Prostate gland (tissue), 2 donors: ENCODE measurements around the gene PHF12. TPM values are rescaled to one million over a fixed set of nuclear protein-coding genes. Genes with fewer than 3 reads are reported as not detected.

Experiments used
- DNase-seq: peaks from one replicate; pipeline ENCODE4 v3.0.0-alpha.2; 2019; ENCODE audit warnings: low spot score
- H3K27ac ChIP-seq, 2 donors: fragments of 200-600 bp; sonication (generic); 2 replicates each; pipeline ENCODE4 v1.5.1; 2017 to 2019
- H3K27me3 ChIP-seq: fragments of 200-600 bp; sonication (generic); replicated peaks from 2 replicates; pipeline ENCODE4 v1.5.1; 2019; ENCODE audit not compliant: insufficient read depth
- H3K36me3 ChIP-seq, 2 donors: fragments of 200-600 bp; sonication (generic); 1 replicate in 1 of 2; 2 replicates in 1 of 2; pipeline versions ENCODE4 v1.5.1 to v1.8.1; 2017 to 2019
- H3K4me1 ChIP-seq: fragments of 200-600 bp; sonication (generic); replicated peaks from 2 replicates; pipeline ENCODE4 v1.5.1; 2019
- H3K4me3 ChIP-seq, 2 donors: fragments of 200-600 bp; sonication (generic); 2 replicates each; pipeline ENCODE4 v1.5.1; 2017 to 2019
- H3K9me3 ChIP-seq: fragments of 200-600 bp; sonication (generic); 2 replicates; pipeline ENCODE4 v1.5.1; 2017
- POLR2A ChIP-seq: fragments of 450-650 bp; IDR thresholded peaks from one replicate; pipeline ENCODE4 v1.6.1; 2016; ENCODE audit warnings: antibody characterized with exemption, mild to moderate bottlenecking
- POLR2AphosphoS5 ChIP-seq: sonication (generic); formaldehyde crosslinking; IDR thresholded peaks from one replicate; pipeline ENCODE4 v1.6.1; 2017; ENCODE audit warnings: antibody characterized with exemption
- WGBS: methylation state at CpG from one replicate; pipeline ENCODE4 v1.1.5; 2018; 5-methylcytosine and 5-hydroxymethylcytosine counted together
- intact Hi-C: fragments of 100-400 bp; cut with DNase I; formaldehyde crosslinking; loops from one replicate; pipeline ENCODE4 v1.14.2; 2022
- microRNA counts, 2 donors: library from miRNA; unstranded; fragments of <30 nt; microRNA quantifications; one replicate each; lab custom pipeline; 2016 to 2017
- microRNA-seq: library from miRNA; unstranded; fragments of <30 nt; microRNA quantifications from one replicate; pipeline ENCODE4, GENCODE V29; 2016
- total RNA-seq, 2 donors: library from RNA; depleted of rRNA; stranded (reverse); fragments of >200 nt; gene quantifications; one replicate each; pipeline ENCODE4 v1.1.0, GENCODE V29; 2016
- TF ChIP-seq, protein P1 (sequence below), 4 experiments: fragments of 200-600 bp in 2 of 4; fragments of 450-650 bp in 2 of 4; sonication (generic) in 2 of 4; IDR thresholded peaks; 1 replicate in 3 of 4; 2 replicates in 1 of 4; pipeline ENCODE4 v1.5.1; 2016 to 2019; ENCODE audit warnings: antibody characterized with exemption in 4 of 4, mild to moderate bottlenecking in 2 of 4, moderate library complexity in 2 of 4

PHF12 gene
- total RNA-seq, 2 donors from 2014 or later: 74.9 to 112 TPM

DNA sequence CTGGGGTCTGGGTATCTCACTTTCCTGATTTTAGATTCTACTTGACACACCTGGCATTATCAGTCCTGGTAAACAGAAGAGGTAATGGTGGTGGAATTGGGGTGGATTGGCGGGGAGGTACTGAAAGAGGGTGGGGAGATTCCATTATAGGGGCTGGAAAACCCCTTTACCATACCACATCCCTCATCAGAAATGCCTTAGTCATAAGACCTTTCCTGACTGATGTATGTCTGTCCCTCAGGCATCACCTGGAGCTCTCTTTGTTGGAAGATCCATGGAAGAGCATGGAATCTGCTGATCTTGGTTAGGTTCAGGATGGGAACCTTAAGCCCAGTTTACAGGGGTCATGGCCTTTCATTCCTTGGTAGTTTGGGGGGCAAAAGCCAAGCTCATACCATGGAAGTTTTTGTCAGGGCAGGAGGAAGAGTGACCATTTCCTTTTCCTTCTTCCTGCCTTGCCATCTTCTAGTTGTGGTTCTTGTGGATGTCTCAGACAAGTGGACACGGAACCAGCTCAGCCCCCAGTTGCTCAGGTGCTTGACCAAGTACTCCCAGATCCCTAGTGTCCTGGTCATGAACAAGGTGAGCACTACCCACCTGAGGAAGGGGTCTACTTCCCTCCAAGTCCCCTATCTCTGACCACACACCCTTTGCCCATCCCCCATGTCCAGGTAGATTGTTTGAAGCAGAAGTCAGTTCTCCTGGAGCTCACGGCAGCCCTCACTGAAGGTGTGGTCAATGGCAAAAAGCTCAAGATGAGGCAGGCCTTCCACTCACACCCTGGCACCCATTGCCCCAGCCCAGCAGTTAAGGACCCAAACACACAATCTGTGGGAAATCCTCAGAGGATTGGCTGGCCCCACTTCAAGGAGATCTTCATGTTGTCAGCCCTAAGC lies 93.2 kb downstream of the PHF12 start:
- Histone ChIP-seq H3K27me3 (no peaks in the 10 kb centered on the region), H3K27ac (no peak overlapping the region), H3K4me3 (no peak overlapping the region), H3K36me3 (peaks cover 3 to 11% of the 10 kb centered on the region in 2 donors), H3K9me3 (no peaks in the 10 kb centered on the region), H3K4me1 (peaks cover 5% of the 10 kb centered on the region)
- DNase-seq: no peak
- 94% methylated on average over 3 of the region's 3 CpGs for WGBS
- intact Hi-C loops: loop anchor here (10.0 kb wide), 1 partner anchor 93 kb away; no protein-coding TSS in a partner anchor
- TF ChIP-seq, protein P1, sequence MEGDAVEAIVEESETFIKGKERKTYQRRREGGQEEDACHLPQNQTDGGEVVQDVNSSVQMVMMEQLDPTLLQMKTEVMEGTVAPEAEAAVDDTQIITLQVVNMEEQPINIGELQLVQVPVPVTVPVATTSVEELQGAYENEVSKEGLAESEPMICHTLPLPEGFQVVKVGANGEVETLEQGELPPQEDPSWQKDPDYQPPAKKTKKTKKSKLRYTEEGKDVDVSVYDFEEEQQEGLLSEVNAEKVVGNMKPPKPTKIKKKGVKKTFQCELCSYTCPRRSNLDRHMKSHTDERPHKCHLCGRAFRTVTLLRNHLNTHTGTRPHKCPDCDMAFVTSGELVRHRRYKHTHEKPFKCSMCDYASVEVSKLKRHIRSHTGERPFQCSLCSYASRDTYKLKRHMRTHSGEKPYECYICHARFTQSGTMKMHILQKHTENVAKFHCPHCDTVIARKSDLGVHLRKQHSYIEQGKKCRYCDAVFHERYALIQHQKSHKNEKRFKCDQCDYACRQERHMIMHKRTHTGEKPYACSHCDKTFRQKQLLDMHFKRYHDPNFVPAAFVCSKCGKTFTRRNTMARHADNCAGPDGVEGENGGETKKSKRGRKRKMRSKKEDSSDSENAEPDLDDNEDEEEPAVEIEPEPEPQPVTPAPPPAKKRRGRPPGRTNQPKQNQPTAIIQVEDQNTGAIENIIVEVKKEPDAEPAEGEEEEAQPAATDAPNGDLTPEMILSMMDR (IDR thresholded peaks at IDR 0.05): no peak
- no peak for TF ChIP-seq POLR2A
- TF ChIP-seq POLR2AphosphoS5: no peak

DNA sequence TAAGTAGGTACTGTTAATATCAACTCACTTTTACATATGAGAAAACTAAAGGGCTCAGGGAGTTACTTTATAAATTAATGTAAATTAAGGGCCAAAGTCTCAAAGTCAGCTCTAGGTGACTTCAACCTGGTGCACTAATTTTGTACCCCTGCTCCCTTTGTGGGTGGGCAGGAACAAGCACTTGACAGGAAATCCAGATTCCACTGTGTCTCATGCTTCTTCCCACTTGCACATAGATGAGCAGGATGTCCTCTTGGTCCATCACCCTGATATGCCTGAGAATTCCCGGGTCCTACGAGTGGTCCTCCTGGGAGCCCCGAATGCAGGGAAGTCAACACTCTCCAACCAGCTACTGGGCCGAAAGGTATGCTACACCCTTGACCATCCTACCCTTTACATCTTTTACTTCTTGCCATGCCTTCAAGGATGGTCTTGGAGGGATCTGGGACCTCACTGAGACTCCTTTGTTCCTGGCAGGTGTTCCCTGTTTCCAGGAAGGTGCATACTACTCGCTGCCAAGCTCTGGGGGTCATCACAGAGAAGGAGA lies 95.2 kb downstream of the PHF12 start:
- H3K9me3 ChIP-seq: no peaks in the 10 kb centered on the region
- H3K4me1 ChIP-seq: peaks cover 5% of the 10 kb centered on the region
- TF ChIP-seq POLR2A (no peak), POLR2AphosphoS5 (no peak)
- TF ChIP-seq, protein P1 (IDR thresholded peaks at IDR 0.05): no peak
- no peak for DNase-seq
- peaks cover 3 to 11% of the 10 kb centered on the region in 2 donors for H3K36me3 ChIP-seq
- no peak overlapping the region for H3K4me3 ChIP-seq
- 90% methylated on average over 5 of the region's 5 CpGs for WGBS
- intact Hi-C loops: loop anchor here (10.0 kb wide), 1 partner anchor 91 kb away; no protein-coding TSS in a partner anchor
- H3K27me3 ChIP-seq: no peaks in the 10 kb centered on the region
- no peak overlapping the region for H3K27ac ChIP-seq

DNA sequence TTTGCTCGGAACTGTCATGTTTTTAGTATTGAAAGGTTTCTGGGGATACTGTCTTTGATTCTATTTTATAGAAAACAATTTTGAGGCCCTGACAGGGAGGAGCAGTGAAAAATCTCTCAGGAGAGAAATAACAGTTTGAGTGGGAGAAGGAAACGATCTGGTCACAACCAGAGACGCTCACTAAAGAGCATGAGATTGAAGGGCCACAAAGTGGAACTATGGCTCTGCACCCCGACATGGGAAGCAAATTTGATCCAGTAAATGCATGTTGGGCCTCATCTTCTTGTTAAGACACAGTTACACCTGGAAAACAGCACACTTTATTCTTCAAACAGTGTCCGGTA lies 96.0 kb downstream of the PHF12 start:
- 14% methylated on average over 5 of the region's 5 CpGs for whole genome bisulfite sequencing
- peaks cover 3 to 8% of the 10 kb centered on the region in 2 donors for H3K36me3 ChIP-seq
- DNase-seq: no peak
- peak overlapping the region; percentile 69 to 74 for H3K27ac ChIP-seq
- H3K4me3 ChIP-seq: peak overlapping the region; percentile 51 to 63
- intact Hi-C loops: loop anchor here (10.0 kb wide), 1 partner anchor 91 kb away; no protein-coding TSS in a partner anchor
- TF ChIP-seq, protein P1 (IDR thresholded peaks at IDR 0.05): no peak
- no peak for TF ChIP-seq POLR2A
- TF ChIP-seq POLR2AphosphoS5: no peak
- H3K4me1 ChIP-seq: peaks cover 5% of the 10 kb centered on the region
- no peaks in the 10 kb centered on the region for H3K27me3 ChIP-seq
- no peaks in the 10 kb centered on the region for H3K9me3 ChIP-seq

MicroRNAs within 50 kb of the gene (microRNA counts, 767-probe panel; counts per million panel counts)
- microRNA hsa-miR-144-3p (lab: Ali Mortazavi, UCI): 3,509 to 3,687 counts per million in 2 donors
- microRNA hsa-miR-451a (lab: Ali Mortazavi, UCI): 3,419 to 4,069 counts per million in 2 donors

Small RNA genes within 50 kb of the gene (microRNA-seq; reads per million reads assigned to microRNA genes)
- gene MIR451B: not detected

Other genes with a start within 250 kb of the PHF12 start
- 1 to 10 TPM; 1.9 to 9.4 TPM for gene PROCA1, start 239.6 kb downstream of the PHF12 start, total RNA-seq
- 100 to 1,000 TPM; 165 to 181 TPM for gene RAB34, start 233.7 kb downstream of the PHF12 start, total RNA-seq
- gene RPL23A, start 231.5 kb downstream of the PHF12 start, total RNA-seq: 100 to 1,000 TPM; 417 to 657 TPM
- gene TLCD1, start 225.3 kb downstream of the PHF12 start, total RNA-seq: 10 to 100 TPM in 1 of 2 donors, 1 to 10 TPM in 1; 5.3 to 19.6 TPM
- gene NEK8, start 222.7 kb downstream of the PHF12 start, total RNA-seq: 10 to 100 TPM in 1 of 2 donors, 1 to 10 TPM in 1; 5.1 to 13.2 TPM
- 10 to 100 TPM; 43.1 to 59.8 TPM for gene TRAF4, start 207.5 kb downstream of the PHF12 start, total RNA-seq
- gene FAM222B, start 108.7 kb downstream of the PHF12 start, total RNA-seq: 10 to 100 TPM; 14.9 to 48.9 TPM
- gene ERAL1, start 96.5 kb downstream of the PHF12 start, total RNA-seq: 10 to 100 TPM; 49.9 to 70.8 TPM
- 100 to 1,000 TPM in 1 of 2 donors, 10 to 100 TPM in 1; 82.9 to 121 TPM for gene FLOT2, start 53.8 kb downstream of the PHF12 start, total RNA-seq
- gene DHRS13, start 48.4 kb downstream of the PHF12 start, total RNA-seq: 10 to 100 TPM; 36.8 to 61.3 TPM
- 1 to 10 TPM in 1 of 2 donors, under 1 TPM in 1; 0.05 to 1.0 TPM for gene SEZ6, start 54.5 kb upstream of the PHF12 start, total RNA-seq
- 1 to 10 TPM; 3.1 to 6.2 TPM for gene PIPOX, start 91.6 kb upstream of the PHF12 start, total RNA-seq
- gene MYO18A, start 228.9 kb upstream of the PHF12 start, total RNA-seq: 10 to 100 TPM; 34.6 to 80.5 TPM